Measurements from ENCODE around the gene BPTF.
"Not testable (repeated sequence)": the region's sequence is repeated elsewhere in the genome, so short reads cannot be mapped to it uniquely, and the experiment has no call there.

The BPTF gene

GRCh38 chr17:68013385-68013784 is 188.1 kb downstream of the BPTF start:
- Mint-ChIP-seq H3K27ac (no peak overlapping the region), H3K9me3 (no peaks in the 10 kb centered on the region), H3K27me3 (peaks cover 6 to 8% of the 10 kb centered on the region in 2 donors), H3K36me3 (no peaks in the 10 kb centered on the region), H3K4me1 (peaks cover 8 to 9% of the 10 kb centered on the region in 2 donors), H3K4me3 (no peak overlapping the region)
- ATAC-seq (replicated peaks) (no peak), DNase-seq (no peak)

GRCh38 chr17:68015081-68015723 is 189.9 kb downstream of the BPTF start:
- H3K4me3 Mint-ChIP-seq = no peak overlapping the region

DNA sequence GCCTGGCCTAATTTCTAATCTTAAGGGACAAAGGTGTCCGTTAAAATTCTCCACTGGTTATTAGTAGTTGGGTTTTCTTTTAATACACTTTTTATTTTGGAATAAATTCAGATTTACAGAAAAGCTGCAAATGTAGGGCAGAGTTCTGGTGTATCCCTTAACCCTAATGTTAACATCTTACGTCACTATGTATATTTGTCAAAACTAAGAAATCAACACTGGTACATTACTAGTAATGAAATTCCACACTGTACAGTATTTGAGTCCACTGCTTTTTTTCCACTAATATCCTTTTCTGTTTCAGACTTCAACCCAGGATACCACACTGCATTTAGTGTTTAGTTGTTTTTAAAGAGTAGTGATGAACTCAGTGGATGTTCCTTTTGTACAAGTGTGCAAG is 191.5 kb downstream of the BPTF start:
- no peak overlapping the region for H3K4me3 Mint-ChIP-seq
- ATAC-seq (replicated peaks) (no peak), DNase-seq (no peak)
- H3K27ac Mint-ChIP-seq = no peak overlapping the region
- peaks cover 3 to 10% of the 10 kb centered on the region in 2 donors for H3K36me3 Mint-ChIP-seq
- H3K4me1 Mint-ChIP-seq = peaks cover 12 to 14% of the 10 kb centered on the region in 2 donors
- H3K9me3 Mint-ChIP-seq = peaks cover 0 to 3% of the 10 kb centered on the region in 2 donors
- peaks cover 5 to 7% of the 10 kb centered on the region in 2 donors for H3K27me3 Mint-ChIP-seq

More at GRCh38 chr17:68015081-68015723, 189.9 kb downstream of the BPTF start:
- peaks cover 12 to 15% of the 10 kb centered on the region in 2 donors for H3K4me1 Mint-ChIP-seq
- DNase-seq (no peak), ATAC-seq (replicated peaks) (no peak)
- H3K27ac Mint-ChIP-seq = no peak overlapping the region
- H3K36me3 Mint-ChIP-seq = peaks cover 3 to 6% of the 10 kb centered on the region in 2 donors
- peaks cover 0 to 3% of the 10 kb centered on the region in 2 donors for H3K9me3 Mint-ChIP-seq
- peaks cover 11 to 14% of the 10 kb centered on the region in 2 donors for H3K27me3 Mint-ChIP-seq

GRCh38 chr17:68018493-68018892 is 193.2 kb downstream of the BPTF start:
- not testable (repeated sequence) for H3K27me3 Mint-ChIP-seq; ATAC-seq (replicated peaks); DNase-seq; H3K27ac Mint-ChIP-seq; H3K9me3 Mint-ChIP-seq; H3K36me3 Mint-ChIP-seq; H3K4me3 Mint-ChIP-seq
- H3K4me1 Mint-ChIP-seq = peaks cover 12 to 14% of the 10 kb centered on the region in 2 donors

- Mint-ChIP-seq H3K4me1 (peaks cover 12 to 14% of the 10 kb centered on the region in 2 donors), H3K4me3 (peak overlapping the region in 1 of 2 donors; percentile 88), H3K36me3 (peaks cover 3 to 10% of the 10 kb centered on the region in 2 donors), H3K27ac (peak overlapping the region; percentile 100), H3K9me3 (peaks cover 0 to 3% of the 10 kb centered on the region in 2 donors), H3K27me3 (peaks cover 5 to 7% of the 10 kb centered on the region in 2 donors)
- ATAC-seq (replicated peaks) (no peak), DNase-seq (no peak)
Measured at GRCh38 chr17:68019336-68019674, 194.0 kb downstream of the BPTF start.

DNA sequence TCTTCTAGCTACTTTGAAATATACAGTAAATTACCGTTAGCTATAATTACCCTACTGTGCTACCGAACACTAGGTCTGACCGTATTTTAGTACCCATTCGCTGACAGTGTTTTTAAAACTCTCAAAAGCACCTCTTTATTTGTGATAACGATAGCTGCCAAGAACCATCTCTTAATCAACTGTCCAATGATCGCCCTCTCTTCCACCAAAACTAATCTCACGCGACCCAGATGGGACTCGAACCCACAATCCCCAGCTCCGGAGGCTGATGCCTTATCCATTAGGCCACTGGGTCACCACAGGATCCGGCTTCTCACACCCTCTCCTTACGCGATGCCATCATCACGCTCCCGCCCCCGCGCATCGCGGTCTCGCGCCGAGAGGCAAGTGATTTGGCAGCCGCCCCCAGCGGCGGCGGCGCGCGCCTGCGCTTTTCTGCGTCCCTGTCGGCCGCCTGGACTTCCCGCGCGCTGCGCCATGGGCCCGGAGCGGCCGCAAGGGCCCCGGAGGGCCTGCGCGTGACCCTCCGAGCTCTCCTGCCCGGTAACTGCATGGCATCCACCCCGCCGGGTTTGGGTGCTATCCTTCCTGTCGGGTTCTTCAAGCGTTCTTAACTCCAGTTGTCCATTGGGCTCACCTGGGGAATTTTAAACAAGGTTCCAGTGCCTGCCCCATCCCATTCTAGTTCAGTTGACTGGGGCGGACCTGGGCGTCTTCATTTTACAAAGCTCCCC is 194.5 kb downstream of the BPTF start:
- H3K4me1 Mint-ChIP-seq = peaks cover 12 to 14% of the 10 kb centered on the region in 2 donors
- H3K9me3 Mint-ChIP-seq = peaks cover 0 to 3% of the 10 kb centered on the region in 2 donors
- H3K4me3 Mint-ChIP-seq = peak overlapping the region; percentile 88
- ATAC-seq (replicated peaks) = peak; percentile 94 to 96
- H3K27me3 Mint-ChIP-seq = peaks cover 5 to 7% of the 10 kb centered on the region in 2 donors
- peak overlapping the region; percentile 100 for H3K27ac Mint-ChIP-seq
- peaks cover 3 to 10% of the 10 kb centered on the region in 2 donors for H3K36me3 Mint-ChIP-seq
- peak; percentile 99 for DNase-seq

DNA sequence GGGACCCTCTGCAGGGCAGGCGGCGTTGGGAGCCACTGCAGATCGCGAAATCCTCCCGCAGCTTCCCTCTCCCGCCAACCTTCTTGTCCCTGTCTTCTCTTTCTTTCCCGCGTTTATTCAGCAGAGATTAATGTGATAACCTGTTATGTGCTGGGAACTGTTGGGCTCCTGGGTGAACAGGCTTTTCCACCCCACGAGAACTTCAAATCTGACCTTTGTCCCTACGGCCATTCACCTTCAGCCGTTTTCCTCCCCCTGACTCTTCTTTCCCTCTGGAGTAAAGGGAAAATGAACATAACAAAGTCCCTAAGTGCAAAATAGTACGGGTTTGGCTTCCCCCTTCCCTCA is 195.1 kb downstream of the BPTF start:
- Mint-ChIP-seq H3K27ac (peak overlapping the region; percentile 100), H3K27me3 (peaks cover 5 to 7% of the 10 kb centered on the region in 2 donors), H3K9me3 (peaks cover 0 to 3% of the 10 kb centered on the region in 2 donors), H3K4me3 (peak overlapping the region; percentile 88), H3K36me3 (peaks cover 3 to 10% of the 10 kb centered on the region in 2 donors), H3K4me1 (peaks cover 12 to 14% of the 10 kb centered on the region in 2 donors)
- peak in 1 of 2 donors; percentile 8 for ATAC-seq (replicated peaks)
- DNase-seq = peak; percentile 4

- Mint-ChIP-seq H3K4me3 (peak overlapping the region; percentile 88), H3K4me1 (peaks cover 9 to 14% of the 10 kb centered on the region in 2 donors), H3K27ac (peak overlapping the region; percentile 100)
- ATAC-seq (replicated peaks); H3K36me3 Mint-ChIP-seq; H3K27me3 Mint-ChIP-seq; H3K9me3 Mint-ChIP-seq; DNase-seq: not testable (repeated sequence)
Measured at GRCh38 chr17:68020791-68021190, 195.5 kb downstream of the BPTF start.

DNA sequence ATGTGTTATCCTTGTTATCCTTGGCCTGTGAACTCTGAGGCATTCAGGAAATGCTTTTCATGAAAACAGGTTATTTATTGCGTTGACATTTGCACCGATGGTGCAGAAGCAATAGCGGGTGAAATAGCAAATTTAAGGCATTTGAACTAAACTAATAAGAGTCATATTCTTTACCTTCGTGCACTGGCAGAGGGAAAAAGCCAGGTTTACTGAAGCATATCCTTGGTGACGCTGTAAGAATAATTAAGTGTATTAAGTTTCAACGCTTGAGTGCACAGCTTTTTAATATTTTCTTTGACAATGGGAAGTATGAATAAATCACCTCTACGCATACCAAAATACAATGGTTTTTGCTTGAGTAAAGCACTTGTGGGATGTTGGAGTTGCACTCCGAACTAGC is 196.7 kb downstream of the BPTF start:
- no peak overlapping the region for H3K27ac Mint-ChIP-seq
- no peak for ATAC-seq (replicated peaks)
- H3K36me3 Mint-ChIP-seq = peaks cover 3 to 10% of the 10 kb centered on the region in 2 donors
- DNase-seq = no peak
- H3K4me1 Mint-ChIP-seq = peaks cover 9 to 14% of the 10 kb centered on the region in 2 donors
- H3K27me3 Mint-ChIP-seq = peaks cover 5 to 7% of the 10 kb centered on the region in 2 donors
- H3K9me3 Mint-ChIP-seq = peaks cover 0 to 3% of the 10 kb centered on the region in 2 donors
- H3K4me3 Mint-ChIP-seq = no peak overlapping the region

- not testable (repeated sequence) for H3K36me3 Mint-ChIP-seq; H3K9me3 Mint-ChIP-seq; H3K4me3 Mint-ChIP-seq; H3K27me3 Mint-ChIP-seq; ATAC-seq (replicated peaks); H3K27ac Mint-ChIP-seq; DNase-seq
- H3K4me1 Mint-ChIP-seq = peaks cover 9 to 14% of the 10 kb centered on the region in 2 donors
Measured at GRCh38 chr17:68022547-68022946, 197.2 kb downstream of the BPTF start.

DNA sequence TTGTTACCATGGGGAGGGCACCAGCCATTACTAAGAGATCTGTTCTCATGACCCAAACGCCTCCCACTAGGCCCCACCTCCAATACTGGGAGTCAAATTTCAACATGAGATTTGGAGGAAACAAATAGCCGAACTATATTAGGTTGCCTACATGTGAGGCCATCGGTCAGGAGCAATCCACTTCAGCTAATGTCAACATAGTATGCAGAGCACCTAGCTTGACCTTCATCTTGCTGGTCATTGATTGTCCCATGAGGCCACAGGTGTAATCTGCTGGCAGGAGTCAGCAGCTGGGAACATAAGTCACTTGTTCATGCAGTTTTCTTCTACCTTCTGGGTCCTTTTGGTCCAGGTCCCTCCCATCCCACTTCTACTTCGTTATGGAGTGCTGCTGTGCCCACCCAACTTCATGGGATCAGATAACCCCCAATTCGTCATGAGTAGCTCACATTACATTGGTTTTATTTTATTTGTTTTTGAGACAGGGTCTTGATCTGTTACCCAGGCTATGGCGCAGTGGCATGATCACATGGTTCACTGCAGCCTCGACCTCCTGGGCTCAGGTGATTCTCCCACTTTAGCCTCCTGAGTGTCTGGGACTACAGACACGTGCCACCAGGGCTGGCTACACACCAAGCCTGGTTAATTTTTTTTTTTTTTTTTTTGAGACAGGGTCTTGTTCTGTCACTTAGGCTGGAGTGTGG is 204.4 kb downstream of the BPTF start:
- no peaks in the 10 kb centered on the region for H3K9me3 Mint-ChIP-seq
- no peak overlapping the region for H3K27ac Mint-ChIP-seq
- ATAC-seq (replicated peaks) = no peak
- H3K27me3 Mint-ChIP-seq = no peaks in the 10 kb centered on the region
- no peak for DNase-seq
- no peaks in the 10 kb centered on the region for H3K36me3 Mint-ChIP-seq
- H3K4me1 Mint-ChIP-seq = no peaks in the 10 kb centered on the region
- H3K4me3 Mint-ChIP-seq = no peak overlapping the region
